ENCODE data around the gene BCAS1.

DNA sequence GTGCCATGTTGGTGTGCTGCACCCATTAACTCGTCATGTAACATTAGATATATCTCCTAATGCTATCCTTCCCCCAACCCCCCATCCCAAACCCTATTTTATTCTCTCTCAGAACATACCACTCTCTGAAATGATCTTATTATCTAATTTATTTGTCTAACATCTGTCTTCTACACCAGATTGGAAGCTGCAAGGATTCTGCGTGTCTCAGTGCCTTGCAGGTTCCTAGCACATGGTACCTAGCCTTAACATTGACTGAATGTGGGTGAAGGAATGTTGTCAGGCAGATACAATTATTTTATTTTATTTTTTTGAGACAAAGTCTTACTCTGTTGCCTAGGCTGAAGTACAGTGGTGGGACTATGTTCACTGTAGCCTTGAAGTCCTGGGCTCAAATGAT is 124.9 kb downstream of the BCAS1 start:
- TF ChIP-seq, protein P1, sequence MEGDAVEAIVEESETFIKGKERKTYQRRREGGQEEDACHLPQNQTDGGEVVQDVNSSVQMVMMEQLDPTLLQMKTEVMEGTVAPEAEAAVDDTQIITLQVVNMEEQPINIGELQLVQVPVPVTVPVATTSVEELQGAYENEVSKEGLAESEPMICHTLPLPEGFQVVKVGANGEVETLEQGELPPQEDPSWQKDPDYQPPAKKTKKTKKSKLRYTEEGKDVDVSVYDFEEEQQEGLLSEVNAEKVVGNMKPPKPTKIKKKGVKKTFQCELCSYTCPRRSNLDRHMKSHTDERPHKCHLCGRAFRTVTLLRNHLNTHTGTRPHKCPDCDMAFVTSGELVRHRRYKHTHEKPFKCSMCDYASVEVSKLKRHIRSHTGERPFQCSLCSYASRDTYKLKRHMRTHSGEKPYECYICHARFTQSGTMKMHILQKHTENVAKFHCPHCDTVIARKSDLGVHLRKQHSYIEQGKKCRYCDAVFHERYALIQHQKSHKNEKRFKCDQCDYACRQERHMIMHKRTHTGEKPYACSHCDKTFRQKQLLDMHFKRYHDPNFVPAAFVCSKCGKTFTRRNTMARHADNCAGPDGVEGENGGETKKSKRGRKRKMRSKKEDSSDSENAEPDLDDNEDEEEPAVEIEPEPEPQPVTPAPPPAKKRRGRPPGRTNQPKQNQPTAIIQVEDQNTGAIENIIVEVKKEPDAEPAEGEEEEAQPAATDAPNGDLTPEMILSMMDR (IDR thresholded peaks at IDR 0.05 in 8 of 11, conservative IDR thresholded peaks at IDR 0.05 in 3 of 11), result no peak
- TF ChIP-seq POLR2A (IDR thresholded peaks at IDR 0.05) (no peak), POLR2AphosphoS5 (IDR thresholded peaks at IDR 0.05) (no peak)
